ENCODE results near the gene HHIPL1. TPM values are rescaled to one million over a fixed set of nuclear protein-coding genes. Genes with fewer than 3 reads are reported as not detected.

The HHIPL1 gene
- total and polyA plus RNA-seq, 2 donors (not counting 3 experiments of a cell fraction or from before 2014, with no cell fraction given), result 1.3 to 2.1 TPM

- DNase-seq (ENCODE audit: low read depth, low spot score) (peak; percentile 60), FAIRE-seq (peak; percentile 86)
- no peak for TF ChIP-seq EZH2 (IDR thresholded peaks at IDR 0.05; ENCODE audit: borderline replicate concordance, low read depth, low read length, severe bottlenecking)
- TF ChIP-seq POLR2A (IDR thresholded peaks at IDR 0.05; ENCODE audit: low read depth, low read length), result no peak
- TF ChIP-seq MYC (IDR thresholded peaks at IDR 0.05; ENCODE audit: low read depth, low read length), result no peak
- no peak for TF ChIP-seq MAX (IDR thresholded peaks at IDR 0.05; ENCODE audit: insufficient read depth, insufficient read length)
- TF ChIP-seq POLR2AphosphoS5 (IDR thresholded peaks at IDR 0.05; ENCODE audit: insufficient read depth, low read depth, low read length), result peak; percentile 19
- no peak for TF ChIP-seq GATA2 (IDR thresholded peaks at IDR 0.05; ENCODE audit: insufficient read depth, insufficient read length, low read depth, low read length)
- no peak for TF ChIP-seq JUN (IDR thresholded peaks at IDR 0.05; ENCODE audit: borderline replicate concordance, insufficient read depth, insufficient read length, low read depth)
- no peak for TF ChIP-seq FOS (IDR thresholded peaks at IDR 0.05; ENCODE audit: borderline replicate concordance, insufficient read depth, low read length)
- peak; percentile 93 to 98 for TF ChIP-seq CTCF (IDR thresholded peaks at IDR 0.05; ENCODE audit: extremely low read depth in 1 of 2, insufficient read depth in 1 of 2, low read depth in 1 of 2, low read length in 2 of 2)
- Histone ChIP-seq H3K9me1 (replicated peaks; ENCODE audit: control insufficient read depth, extremely low read depth, insufficient read depth, low read length) (no peaks in the 10 kb centered on the region), H3K9me3 (replicated peaks; ENCODE audit: control insufficient read depth, insufficient read depth, low read length) (no peaks in the 10 kb centered on the region), H3K27me3 (ENCODE audit: control insufficient read depth in 2 of 2, insufficient read depth in 2 of 2, low read length in 2 of 2) (peaks cover 5 to 11% of the 10 kb centered on the region in 2 experiments), H2AFZ (ENCODE audit: low read depth, low read length) (peak overlapping the region; percentile 99), H3K79me2 (ENCODE audit: control insufficient read depth, insufficient read depth, low read length) (no peaks in the 10 kb centered on the region), H3K4me3 (replicated peaks in 1 of 3; ENCODE audit: insufficient read depth in 1 of 3, low read depth in 1 of 3, low read length in 3 of 3) (peak overlapping the region; percentile 56 to 94 (median 74)), H3K9ac (replicated peaks; ENCODE audit: extremely low read depth, insufficient read depth, low read length) (peak overlapping the region; percentile 91), H3K36me3 (ENCODE audit: control insufficient read depth in 2 of 2, extremely low read depth in 1 of 2, insufficient read depth in 2 of 2, low read length in 2 of 2) (no peaks in the 10 kb centered on the region), H3K4me2 (ENCODE audit: insufficient read depth, low read length) (peak overlapping the region; percentile 95), H4K20me1 (replicated peaks; ENCODE audit: control insufficient read depth, extremely low read depth, insufficient read depth, low read length) (no peaks in the 10 kb centered on the region), H3K27ac (ENCODE audit: insufficient read depth, low read depth, low read length) (peak overlapping the region; percentile 74), H3K4me1 (ENCODE audit: control insufficient read depth, extremely low read depth, insufficient read depth, low read length) (peaks cover 8% of the 10 kb centered on the region)
- dilution Hi-C loops (cut with MboI; ENCODE audit: extremely low pct_ligation_motif_present, low sequenced_read_pairs), result no loop called here
- TSS peak; percentile 90 for BruUV-seq (replicated peaks)
- intact Hi-C loops (cut with micrococcal nuclease), result loop anchor here (1.0 to 5.0 kb wide), 5 partner anchors 49 to 264 kb away; no protein-coding TSS in a partner anchor
- ChIA-PET CTCF (interaction anchor here (0.7 to 4.5 kb wide), 11 partner anchors 30 to 264 kb away, joined by 3 to 27 read pairs (median 4); no protein-coding TSS in a partner anchor), POLR2A (no interaction called here)
These were observed 38.1 kb downstream of the HHIPL1 start for GRCh38 chr14:99682809-99683618.

All from endothelial cell of umbilical vein (primary cell).